ENCODE measurements around the gene TMEM131.

- TF ChIP-seq CTCF (conservative IDR thresholded peaks at IDR 0.05): no peak
- TF ChIP-seq ZFX (IDR thresholded peaks at IDR 0.05): no peak
These were observed 279.6 kb downstream of the TMEM131 start for GRCh38 chr2:97715951-97716694.
